GM23248 (cell line): Measurements from ENCODE around the gene DIO2. TPM values are rescaled to one million over a fixed set of nuclear protein-coding genes. Genes with fewer than 3 reads are reported as not detected.

Source experiments
- DNase-seq: peaks from one replicate; pipeline ENCODE4 v3.0.0-alpha.2; 2015
- H2AFZ ChIP-seq: fragments of 200-600 bp; sonication (generic); 2 replicates; pipeline ENCODE4 v1.6.1; 2016; ENCODE audit warnings: antibody characterized with exemption
- H3F3A ChIP-seq: fragments of 200-600 bp; sonication (generic); 2 replicates; pipeline ENCODE4 v1.6.1; 2016; ENCODE audit warnings: mild to moderate bottlenecking, antibody characterized with exemption, mixed run types; ENCODE audit not compliant: insufficient read depth
- H3K27ac ChIP-seq: fragments of 200-600 bp; sonication (generic); 2 replicates; pipeline ENCODE4 v1.5.1; 2016; ENCODE audit warnings: mild to moderate bottlenecking
- H3K27me3 ChIP-seq: fragments of 200-600 bp; sonication (generic); replicated peaks from 2 replicates; pipeline ENCODE4 v1.6.1; 2016; ENCODE audit warnings: mild to moderate bottlenecking; ENCODE audit not compliant: insufficient read depth
- H3K36me3 ChIP-seq: fragments of 200-600 bp; sonication (generic); 2 replicates; pipeline ENCODE4 v1.6.1; 2016; ENCODE audit warnings: low read depth, mild to moderate bottlenecking
- H3K4me1 ChIP-seq: fragments of 200-600 bp; sonication (generic); 2 replicates; pipeline ENCODE4 v1.6.1; 2016; ENCODE audit warnings: mild to moderate bottlenecking; ENCODE audit not compliant: insufficient read depth
- H3K4me2 ChIP-seq: fragments of 200-600 bp; sonication (generic); one replicate; pipeline ENCODE4 v1.6.1; 2016; ENCODE audit warnings: mild to moderate bottlenecking; ENCODE audit not compliant: unreplicated experiment
- H3K4me3 ChIP-seq: fragments of 200-600 bp; sonication (generic); 2 replicates; pipeline ENCODE4 v1.5.1; 2016; ENCODE audit warnings: mild to moderate bottlenecking
- H3K79me2 ChIP-seq: fragments of 200-600 bp; sonication (generic); 2 replicates; pipeline ENCODE4 v1.6.1; 2016; ENCODE audit warnings: mild to moderate bottlenecking; ENCODE audit not compliant: insufficient read depth
- H3K9ac ChIP-seq: fragments of 200-600 bp; sonication (generic); 2 replicates; pipeline ENCODE4 v1.6.1; 2016; ENCODE audit warnings: mild to moderate bottlenecking
- H3K9me2 ChIP-seq: fragments of 200-600 bp; sonication (generic); 2 replicates; pipeline ENCODE4 v1.6.1; 2016; ENCODE audit warnings: mixed run types, mild to moderate bottlenecking, moderate library complexity; ENCODE audit not compliant: insufficient read depth
- H3K9me3 ChIP-seq: fragments of 200-600 bp; sonication (generic); one replicate; pipeline ENCODE4 v1.6.1; 2017; ENCODE audit warnings: low read depth
- H4K20me1 ChIP-seq: fragments of 200-600 bp; sonication (generic); 2 replicates; pipeline ENCODE4 v1.6.0; 2016; ENCODE audit not compliant: insufficient read depth
- EZH2 ChIP-seq: fragments of 200-600 bp; sonication (generic); IDR thresholded peaks from 2 replicates; pipeline ENCODE4 v1.6.1; 2018; ENCODE audit warnings: antibody characterized with exemption, mild to moderate bottlenecking; ENCODE audit not compliant: insufficient read depth, poor library complexity, severe bottlenecking
- EZH2phosphoT487 ChIP-seq: fragments of 200-600 bp; sonication (generic); IDR thresholded peaks from 2 replicates; pipeline ENCODE4 v1.6.1; 2018; ENCODE audit warnings: antibody characterized with exemption, moderate library complexity, mild to moderate bottlenecking, low read depth; ENCODE audit not compliant: insufficient read depth
- WGBS, 2 experiments: methylation state at CpG; one replicate each; pipeline ENCODE4 v1.1.6; 2015 to 2017; ENCODE audit warnings: low lambda C conversion rate in 2 of 2, low coverage in 1 of 2; ENCODE audit errors: missing lambda C conversion rate in 2 of 2; 5-methylcytosine and 5-hydroxymethylcytosine counted together
- in situ Hi-C: fragments of 300-500 bp; cut with MboI; formaldehyde crosslinking; loops from 2 replicates; pipeline ENCODE4 v1.15.0; 2020
- polyA plus RNA-seq: library from polyadenylated mRNA; unstranded; fragments of >200 nt; fragmentation: Nextera tagmentation; extraction: Ambion mirVana; gene quantifications from 2 replicates; pipeline ENCODE4 v1.2.1, GENCODE V29; 2016
- total RNA-seq: library from RNA; depleted of rRNA; stranded (reverse); fragments of >200 nt; shearing (Covaris generic); gene quantifications from 2 replicates; pipeline ENCODE4 v1.2.3, GENCODE V29; 2014

DIO2 gene
- total and polyA plus RNA-seq, 2 experiments from 2014 or later: 29.6 to 45.4 TPM

DNA sequence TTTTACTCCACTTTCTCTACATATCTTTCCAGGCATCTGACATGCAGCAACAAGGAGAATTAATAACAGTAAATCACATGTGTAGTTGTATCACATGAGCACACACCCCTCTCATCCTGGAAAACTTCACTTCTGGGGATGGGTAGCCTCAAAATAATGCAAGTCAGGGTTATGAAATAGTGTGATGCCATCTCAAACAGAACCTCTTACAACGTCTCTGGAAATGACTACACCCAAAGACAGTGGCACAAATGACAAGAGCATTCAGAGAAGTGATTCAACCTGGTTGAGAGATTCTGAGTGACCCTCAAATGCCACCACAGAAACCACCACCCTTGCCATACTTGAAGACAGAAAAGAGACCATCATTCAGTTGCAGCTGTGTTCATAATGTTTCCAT is 2.8 kb downstream of the DIO2 start:
- H3K27me3 ChIP-seq: no peaks in the 10 kb centered on the region
- no peaks in the 10 kb centered on the region for H3K36me3 ChIP-seq
- peak; percentile 52 for DNase-seq
- H3K27ac ChIP-seq: peak overlapping the region; percentile 13; the same call in 1 of the 2 replicates
- WGBS, 2 experiments: 0% methylated on average over 1 of the region's 1 CpG
- no peak for TF ChIP-seq EZH2phosphoT487
- TF ChIP-seq EZH2: no peak
- H3F3A ChIP-seq: no peaks in the 10 kb centered on the region; the same call in 1 of the 2 replicates
- no peak overlapping the region for H3K9ac ChIP-seq
- no peaks in the 10 kb centered on the region for H3K9me3 ChIP-seq
- peaks cover 23% of the 10 kb centered on the region for H3K4me1 ChIP-seq
- in situ Hi-C loops: loop anchor here (10.0 kb wide), 1 partner anchor 636 kb away; no protein-coding TSS in a partner anchor
- H3K4me2 ChIP-seq: no peak overlapping the region
- H4K20me1 ChIP-seq: no peaks in the 10 kb centered on the region
- H3K4me3 ChIP-seq: peak overlapping the region; percentile 21; the same call in 1 of the 2 replicates
- H2AFZ ChIP-seq: no peak overlapping the region
- 0 out of 2 replicates have a peak, but pooled peaks cover 5% of the 10 kb centered on the region for H3K79me2 ChIP-seq
- no peaks in the 10 kb centered on the region for H3K9me2 ChIP-seq

DNA sequence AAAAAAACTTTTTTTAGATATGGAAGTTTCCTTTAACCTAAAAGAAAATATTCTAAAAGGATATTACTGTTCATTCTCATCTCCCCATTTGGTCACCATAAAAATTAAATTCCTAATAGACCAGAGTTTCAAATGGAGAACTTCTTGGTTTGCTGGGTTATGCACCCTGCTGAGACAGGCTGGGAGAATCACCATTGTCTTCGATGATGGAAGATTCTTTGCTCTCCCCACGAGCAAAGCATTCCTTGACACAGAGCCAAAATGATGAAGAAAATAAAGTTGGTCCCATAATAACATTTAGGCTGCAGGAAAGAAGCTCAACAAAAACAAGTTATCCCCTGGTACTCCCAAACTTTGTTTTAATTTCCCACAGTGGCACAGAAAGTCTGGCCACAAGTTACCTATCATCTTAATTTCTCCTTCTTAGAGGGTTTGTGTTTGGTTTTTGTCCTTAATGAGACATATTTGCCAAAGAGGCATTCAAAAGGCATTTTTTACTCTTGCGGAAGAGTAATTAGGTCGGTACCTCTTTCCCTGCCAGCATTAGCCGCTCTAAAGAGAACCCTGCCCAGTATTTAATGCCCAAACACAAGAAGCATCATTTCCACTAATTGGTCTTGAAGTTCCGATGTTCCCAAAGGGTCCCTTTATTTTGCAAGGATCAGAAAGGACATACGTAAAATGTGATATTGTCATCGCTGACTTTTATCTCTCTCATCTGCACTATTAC is 4.8 kb downstream of the DIO2 start:
- Histone ChIP-seq H3K4me3 (no peak overlapping the region), H3K4me2 (no peak overlapping the region), H3K36me3 (no peaks in the 10 kb centered on the region), H3K9me3 (no peaks in the 10 kb centered on the region), H3F3A (no peaks in the 10 kb centered on the region), H3K4me1 (peaks cover 14% of the 10 kb centered on the region), H3K79me2 (0 out of 2 replicates have a peak, but pooled peaks cover 5% of the 10 kb centered on the region), H2AFZ (no peak overlapping the region), H4K20me1 (no peaks in the 10 kb centered on the region), H3K9ac (no peak overlapping the region), H3K27ac (no peak overlapping the region), H3K9me2 (no peaks in the 10 kb centered on the region), H3K27me3 (no peaks in the 10 kb centered on the region)
- in situ Hi-C loops: loop anchor here (10.0 kb wide), 1 partner anchor 638 kb away; no protein-coding TSS in a partner anchor
- TF ChIP-seq EZH2phosphoT487: no peak
- TF ChIP-seq EZH2: no peak
- 76 to 82% methylated on average over 8 of the region's 8 CpGs for WGBS, 2 experiments
- DNase-seq: no peak

DNA sequence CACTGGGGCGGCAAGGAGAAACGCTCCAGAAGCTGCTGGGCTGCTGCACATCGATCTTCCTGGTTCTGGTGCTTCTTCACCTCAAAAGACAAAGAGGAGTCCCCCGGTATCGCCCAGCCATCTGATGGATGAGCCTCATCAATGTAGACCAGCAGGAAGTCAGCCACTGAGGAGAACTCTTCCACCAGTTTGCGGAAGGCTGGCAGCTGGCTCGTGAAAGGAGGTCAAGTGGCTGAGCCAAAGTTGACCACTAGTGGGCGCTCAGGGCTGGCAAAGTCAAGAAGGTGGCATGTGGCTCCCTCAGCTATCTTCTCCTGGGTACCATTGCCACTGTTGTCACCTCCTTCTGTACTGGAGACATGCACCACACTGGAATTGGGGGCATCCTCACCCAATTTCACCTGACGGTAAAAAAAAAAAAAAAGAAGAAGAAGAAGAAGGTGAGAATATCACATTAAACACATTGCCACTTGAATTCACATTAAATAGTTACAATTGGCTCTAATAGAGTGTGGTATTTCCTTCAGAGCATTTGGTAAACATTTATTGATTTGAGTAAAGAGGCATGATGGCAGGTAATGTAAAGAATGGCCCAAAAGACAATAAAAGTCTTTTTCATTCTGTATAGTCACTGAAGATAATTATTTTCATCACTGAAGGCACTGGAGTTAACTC is 8.3 kb downstream of the DIO2 start:
- no peak overlapping the region for H3K9ac ChIP-seq
- no peaks in the 10 kb centered on the region for H3K27me3 ChIP-seq
- no peaks in the 10 kb centered on the region for H3K9me3 ChIP-seq
- no peaks in the 10 kb centered on the region for H3K4me1 ChIP-seq
- in situ Hi-C loops: loop anchor here (10.0 kb wide), 1 partner anchor 642 kb away; no protein-coding TSS in a partner anchor
- no peaks in the 10 kb centered on the region for H4K20me1 ChIP-seq
- no peaks in the 10 kb centered on the region for H3K9me2 ChIP-seq
- H3K36me3 ChIP-seq: no peaks in the 10 kb centered on the region
- TF ChIP-seq EZH2phosphoT487: no peak
- TF ChIP-seq EZH2: no peak
- no peak overlapping the region for H2AFZ ChIP-seq
- no peak overlapping the region for H3K4me2 ChIP-seq
- 68 to 74% methylated on average over 9 of the region's 9 CpGs for WGBS, 2 experiments
- H3F3A ChIP-seq: no peaks in the 10 kb centered on the region
- no peak overlapping the region for H3K4me3 ChIP-seq
- DNase-seq: no peak
- no peaks in the 10 kb centered on the region for H3K79me2 ChIP-seq
- H3K27ac ChIP-seq: no peak overlapping the region

DNA sequence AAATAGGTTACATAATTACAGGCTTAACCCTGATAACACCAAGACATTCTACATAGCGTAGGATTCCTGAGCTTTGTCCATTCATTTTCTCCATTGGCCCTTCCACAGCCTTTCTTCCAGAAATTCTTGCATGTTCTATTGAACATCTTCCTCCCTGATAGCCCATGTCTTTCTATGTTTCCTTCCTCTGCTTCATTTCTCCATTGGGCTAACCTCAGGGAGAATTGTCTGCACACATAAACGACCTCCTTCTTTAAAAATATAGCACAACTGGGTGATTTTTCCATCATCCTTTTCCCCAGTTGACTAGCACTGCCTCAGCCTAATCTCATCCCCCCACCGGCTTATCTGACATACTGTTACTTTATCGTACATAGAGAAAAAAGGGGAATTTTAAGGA is 11.2 kb downstream of the DIO2 start:
- TF ChIP-seq EZH2: no peak
- TF ChIP-seq EZH2phosphoT487: no peak
- Histone ChIP-seq H3K79me2 (no peaks in the 10 kb centered on the region), H3K36me3 (no peaks in the 10 kb centered on the region), H3K9me3 (no peaks in the 10 kb centered on the region), H3K4me2 (no peak overlapping the region), H4K20me1 (no peaks in the 10 kb centered on the region), H3F3A (no peaks in the 10 kb centered on the region), H3K9ac (no peak overlapping the region), H3K4me1 (no peaks in the 10 kb centered on the region), H3K27me3 (no peaks in the 10 kb centered on the region), H3K27ac (no peak overlapping the region), H2AFZ (no peak overlapping the region), H3K9me2 (no peaks in the 10 kb centered on the region), H3K4me3 (no peak overlapping the region)
- in situ Hi-C loops: loop anchor here (10.0 kb wide), 1 partner anchor 645 kb away; no protein-coding TSS in a partner anchor
- WGBS, 2 experiments: 79 to 84% methylated on average over 4 of the region's 4 CpGs
- DNase-seq: no peak
